ENCODE data around the gene CCBE1. TPM values are rescaled to one million over a fixed set of nuclear protein-coding genes. Genes with fewer than 3 reads are reported as not detected.

CCBE1 gene
- polyA plus RNA-seq, 2 of the 4 experiments (the other 2 are of a cell fraction): 3.0 to 9.9 TPM

DNA sequence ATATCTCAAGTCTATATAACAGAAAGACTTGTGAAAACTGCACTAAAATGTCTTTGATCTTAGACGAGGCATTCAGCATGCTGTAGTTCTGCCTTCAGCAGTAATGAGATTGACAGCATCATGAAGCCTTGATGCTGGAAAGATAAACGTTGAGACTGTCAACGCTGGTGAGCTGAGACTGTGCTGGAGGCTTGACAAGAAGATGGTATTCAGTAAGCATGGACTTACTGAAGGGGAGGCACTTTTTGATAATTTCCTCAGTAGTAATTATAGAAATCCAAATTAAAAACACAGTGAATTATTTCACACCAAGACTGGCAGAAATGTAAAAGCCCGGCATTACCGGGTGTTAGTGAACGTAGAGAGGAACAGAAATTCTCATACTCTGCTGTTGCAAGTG is 162.2 kb downstream of the CCBE1 start:
- ChIA-PET CTCF (interaction anchor here (0.6 to 1.6 kb wide), 2 partner anchors 13 to 60 kb away, joined by 3 read pairs; no protein-coding TSS in a partner anchor), POLR2A (no interaction called here)
- no peak for TF ChIP-seq CBX8 (IDR thresholded peaks at IDR 0.05)
- TF ChIP-seq FOXS1 (CRISPR knock-in tag; IDR thresholded peaks at IDR 0.05): no peak
- TF ChIP-seq, protein P1, sequence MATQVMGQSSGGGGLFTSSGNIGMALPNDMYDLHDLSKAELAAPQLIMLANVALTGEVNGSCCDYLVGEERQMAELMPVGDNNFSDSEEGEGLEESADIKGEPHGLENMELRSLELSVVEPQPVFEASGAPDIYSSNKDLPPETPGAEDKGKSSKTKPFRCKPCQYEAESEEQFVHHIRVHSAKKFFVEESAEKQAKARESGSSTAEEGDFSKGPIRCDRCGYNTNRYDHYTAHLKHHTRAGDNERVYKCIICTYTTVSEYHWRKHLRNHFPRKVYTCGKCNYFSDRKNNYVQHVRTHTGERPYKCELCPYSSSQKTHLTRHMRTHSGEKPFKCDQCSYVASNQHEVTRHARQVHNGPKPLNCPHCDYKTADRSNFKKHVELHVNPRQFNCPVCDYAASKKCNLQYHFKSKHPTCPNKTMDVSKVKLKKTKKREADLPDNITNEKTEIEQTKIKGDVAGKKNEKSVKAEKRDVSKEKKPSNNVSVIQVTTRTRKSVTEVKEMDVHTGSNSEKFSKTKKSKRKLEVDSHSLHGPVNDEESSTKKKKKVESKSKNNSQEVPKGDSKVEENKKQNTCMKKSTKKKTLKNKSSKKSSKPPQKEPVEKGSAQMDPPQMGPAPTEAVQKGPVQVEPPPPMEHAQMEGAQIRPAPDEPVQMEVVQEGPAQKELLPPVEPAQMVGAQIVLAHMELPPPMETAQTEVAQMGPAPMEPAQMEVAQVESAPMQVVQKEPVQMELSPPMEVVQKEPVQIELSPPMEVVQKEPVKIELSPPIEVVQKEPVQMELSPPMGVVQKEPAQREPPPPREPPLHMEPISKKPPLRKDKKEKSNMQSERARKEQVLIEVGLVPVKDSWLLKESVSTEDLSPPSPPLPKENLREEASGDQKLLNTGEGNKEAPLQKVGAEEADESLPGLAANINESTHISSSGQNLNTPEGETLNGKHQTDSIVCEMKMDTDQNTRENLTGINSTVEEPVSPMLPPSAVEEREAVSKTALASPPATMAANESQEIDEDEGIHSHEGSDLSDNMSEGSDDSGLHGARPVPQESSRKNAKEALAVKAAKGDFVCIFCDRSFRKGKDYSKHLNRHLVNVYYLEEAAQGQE (IDR thresholded peaks at IDR 0.05): no peak
- TF ChIP-seq MAFK (IDR thresholded peaks at IDR 0.05; ENCODE audit: partially characterized antibody): no peak
- Histone ChIP-seq H3K9me3 (no peaks in the 10 kb centered on the region), H3K4me1 (no peaks in the 10 kb centered on the region), H3K27ac (no peak overlapping the region), H3K4me2 (no peak overlapping the region), H3K4me3 (no peak overlapping the region)
- no peak for DNase-seq (ENCODE audit: low read depth in 1 of 2, low spot score in 1 of 2)
- no peak for FAIRE-seq
- WGBS (ENCODE audit: missing lambda C conversion rate): 57% methylated on average over 6 of the region's 6 CpGs
- ATAC-seq: no peak

DNA sequence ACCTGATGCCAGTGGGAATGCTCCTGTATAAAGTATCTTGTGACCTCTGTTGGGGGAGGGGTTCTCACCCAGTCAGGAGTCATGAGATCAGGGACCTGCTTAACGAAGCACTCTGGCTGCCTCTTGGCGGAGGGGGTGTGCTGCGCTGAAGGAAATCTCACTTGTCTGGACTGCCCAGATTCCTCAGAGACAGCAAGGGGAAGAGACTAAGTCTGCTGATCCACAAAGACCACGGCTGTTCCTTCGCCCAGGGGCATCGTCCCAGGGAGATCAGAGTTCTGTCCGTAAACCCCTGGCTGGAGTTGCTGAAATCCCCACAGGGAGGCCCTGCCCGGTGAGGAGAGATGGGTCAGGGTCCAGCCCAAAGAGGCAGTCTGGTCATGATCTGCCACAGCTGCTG is 168.4 kb downstream of the CCBE1 start:
- ChIA-PET POLR2A (interaction anchor here (0.6 kb wide), 1 partner anchor 346 kb away, joined by 3 read pairs; no protein-coding TSS in a partner anchor), CTCF (interaction anchor here (1.2 kb wide), 1 partner anchor 9 kb away, joined by 4 read pairs; no protein-coding TSS in a partner anchor)

DNA sequence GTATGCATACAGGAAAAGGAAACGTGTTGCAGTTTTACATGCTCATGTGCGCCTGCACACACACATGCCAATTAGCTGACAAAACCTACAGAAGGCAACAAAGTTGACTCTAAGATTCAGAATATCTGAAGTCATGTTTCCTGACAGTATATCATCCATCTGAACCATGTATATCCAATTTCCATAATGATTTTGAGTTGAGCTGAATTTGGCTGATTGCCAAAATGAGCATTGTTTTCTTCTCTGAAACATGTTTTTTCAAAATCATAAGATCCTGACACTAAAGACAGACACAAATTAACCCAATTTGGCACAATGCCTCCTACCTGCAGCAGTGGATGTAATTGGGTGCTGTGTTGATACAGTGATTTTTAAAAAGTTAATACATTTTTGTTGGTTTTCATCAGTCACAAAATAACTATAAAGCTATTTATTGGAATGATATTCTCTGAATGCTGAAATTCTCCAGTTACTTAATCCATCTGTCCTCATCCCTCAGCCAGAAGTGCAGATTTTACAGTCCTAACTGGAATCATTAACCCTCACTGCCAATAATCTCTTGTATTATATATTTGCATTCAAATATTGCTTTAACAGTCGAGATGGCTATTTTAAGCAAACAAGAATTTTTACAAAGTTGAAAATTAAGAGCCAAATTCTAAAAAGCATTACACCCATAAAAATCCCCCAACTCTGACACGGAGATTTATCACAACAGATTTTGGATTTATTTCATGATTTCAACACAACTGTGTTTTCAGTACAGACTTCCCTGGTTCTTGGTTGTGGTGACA is 176.5 kb downstream of the CCBE1 start:
- DNase-seq (ENCODE audit: low read depth in 1 of 2, low spot score in 1 of 2): no peak
- FAIRE-seq: no peak
- Histone ChIP-seq H3K4me2 (no peak overlapping the region), H3K4me1 (peaks cover 12% of the 10 kb centered on the region; the same call in 2 of the 3 replicates), H3K27ac (no peak overlapping the region), H3K9me3 (no peaks in the 10 kb centered on the region), H3K4me3 (no peak overlapping the region)
- ChIA-PET CTCF (interaction anchor here (0.8 kb wide), 1 partner anchor 111 kb away, joined by 3 read pairs; no protein-coding TSS in a partner anchor), POLR2A (no interaction called here)
- ATAC-seq: no peak
- WGBS (ENCODE audit: missing lambda C conversion rate): 54% methylated on average over 4 of the region's 4 CpGs
- TF ChIP-seq BHLHE40 (IDR thresholded peaks at IDR 0.05; ENCODE audit: low read depth, low read length): no peak
- TF ChIP-seq HOXB5 (CRISPR knock-in tag; IDR thresholded peaks at IDR 0.05): no peak
- no peak for TF ChIP-seq JUNB (IDR thresholded peaks at IDR 0.05)
- no peak for TF ChIP-seq TP53 (CRISPR knock-in tag; IDR thresholded peaks at IDR 0.05)
- peak; percentile 46 for TF ChIP-seq ZFP36 (IDR thresholded peaks at IDR 0.05; ENCODE audit: borderline replicate concordance, partially characterized antibody)
- TF ChIP-seq, protein P2, sequence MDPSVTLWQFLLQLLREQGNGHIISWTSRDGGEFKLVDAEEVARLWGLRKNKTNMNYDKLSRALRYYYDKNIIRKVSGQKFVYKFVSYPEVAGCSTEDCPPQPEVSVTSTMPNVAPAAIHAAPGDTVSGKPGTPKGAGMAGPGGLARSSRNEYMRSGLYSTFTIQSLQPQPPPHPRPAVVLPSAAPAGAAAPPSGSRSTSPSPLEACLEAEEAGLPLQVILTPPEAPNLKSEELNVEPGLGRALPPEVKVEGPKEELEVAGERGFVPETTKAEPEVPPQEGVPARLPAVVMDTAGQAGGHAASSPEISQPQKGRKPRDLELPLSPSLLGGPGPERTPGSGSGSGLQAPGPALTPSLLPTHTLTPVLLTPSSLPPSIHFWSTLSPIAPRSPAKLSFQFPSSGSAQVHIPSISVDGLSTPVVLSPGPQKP (IDR thresholded peaks at IDR 0.05; ENCODE audit: low read depth, low read length): no peak

More for the DNA sequence above, 168.4 kb downstream of the CCBE1 start:
- H3K9me3 ChIP-seq: no peaks in the 10 kb centered on the region
- no peaks in the 10 kb centered on the region for H3K4me1 ChIP-seq
- no peak overlapping the region for H3K27ac ChIP-seq
- 64% methylated on average over 7 of the region's 8 CpGs for WGBS (ENCODE audit: missing lambda C conversion rate)
- H3K4me2 ChIP-seq: no peak overlapping the region
- DNase-seq (ENCODE audit: low read depth in 1 of 2, low spot score in 1 of 2) (no peak), ATAC-seq (no peak), FAIRE-seq (no peak)
- H3K4me3 ChIP-seq: no peak overlapping the region
- TF ChIP-seq MAZ (IDR thresholded peaks at IDR 0.05; ENCODE audit: borderline replicate concordance, low read depth, low read length) (no peak), ZSCAN20 (CRISPR knock-in tag; IDR thresholded peaks at IDR 0.05) (no peak), TFCP2L1 (CRISPR knock-in tag; IDR thresholded peaks at IDR 0.05) (no peak), RFX5 (IDR thresholded peaks at IDR 0.05) (no peak), KDM1A (IDR thresholded peaks at IDR 0.05; ENCODE audit: low read depth) (no peak), HDAC2 (IDR thresholded peaks at IDR 0.05) (no peak)
- TF ChIP-seq, protein P2 (IDR thresholded peaks at IDR 0.05; ENCODE audit: low read depth, low read length): no peak
- TF ChIP-seq, protein P3, sequence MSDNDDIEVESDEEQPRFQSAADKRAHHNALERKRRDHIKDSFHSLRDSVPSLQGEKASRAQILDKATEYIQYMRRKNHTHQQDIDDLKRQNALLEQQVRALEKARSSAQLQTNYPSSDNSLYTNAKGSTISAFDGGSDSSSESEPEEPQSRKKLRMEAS (IDR thresholded peaks at IDR 0.05): no peak
- TF ChIP-seq, protein P4, sequence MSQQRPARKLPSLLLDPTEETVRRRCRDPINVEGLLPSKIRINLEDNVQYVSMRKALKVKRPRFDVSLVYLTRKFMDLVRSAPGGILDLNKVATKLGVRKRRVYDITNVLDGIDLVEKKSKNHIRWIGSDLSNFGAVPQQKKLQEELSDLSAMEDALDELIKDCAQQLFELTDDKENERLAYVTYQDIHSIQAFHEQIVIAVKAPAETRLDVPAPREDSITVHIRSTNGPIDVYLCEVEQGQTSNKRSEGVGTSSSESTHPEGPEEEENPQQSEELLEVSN (IDR thresholded peaks at IDR 0.05; ENCODE audit: borderline replicate concordance, low read depth): no peak
